Measurements from ENCODE around the gene GRIK4. TPM values are rescaled to one million over a fixed set of nuclear protein-coding genes. Genes with fewer than 3 reads are reported as not detected.

GRIK4 gene
- total RNA-seq, 1 experiment from 2014 or later, result 3.3 TPM

- TF ChIP-seq E2F5 (CRISPR knock-in tag; IDR thresholded peaks at IDR 0.05), result no peak
- no peak for TF ChIP-seq KAT7 (CRISPR knock-in tag; IDR thresholded peaks at IDR 0.05; ENCODE audit: borderline replicate concordance)
- no peak for TF ChIP-seq PRRX2 (CRISPR knock-in tag; IDR thresholded peaks at IDR 0.05)
- TF ChIP-seq GABPB1 (CRISPR knock-in tag; IDR thresholded peaks at IDR 0.05), result no peak
These were observed 59.9 kb downstream of the GRIK4 start (continued) for GRCh38 chr11:120571476-120571875.

GRCh38 chr11:120573756-120574354, 62.3 kb downstream of the GRIK4 start:
- peaks cover 3% of the 10 kb centered on the region; the same call in 1 of the 2 replicates for H3K9me3 Mint-ChIP-seq
- no peak for TF ChIP-seq ZNF423 (CRISPR knock-in tag; IDR thresholded peaks at IDR 0.05)
- TF ChIP-seq NFYB (CRISPR knock-in tag; conservative IDR thresholded peaks at IDR 0.05; ENCODE audit: low read depth), result no peak
- no peak for TF ChIP-seq STAT6 (CRISPR knock-in tag; conservative IDR thresholded peaks at IDR 0.05; ENCODE audit: low read depth)
- no peak for TF ChIP-seq ZBTB21 (CRISPR knock-in tag; IDR thresholded peaks at IDR 0.05; ENCODE audit: borderline replicate concordance)
- no peak for TF ChIP-seq ZSCAN18 (CRISPR knock-in tag; IDR thresholded peaks at IDR 0.05)
- TF ChIP-seq ZNF416 (CRISPR knock-in tag; IDR thresholded peaks at IDR 0.05), result no peak

GRCh38 chr11:120574876-120575275, 63.3 kb downstream of the GRIK4 start:
- H3K4me3 Mint-ChIP-seq, result no peak overlapping the region
- peaks cover 50% of the 10 kb centered on the region for H3K4me1 Mint-ChIP-seq
- 0 out of 2 replicates have a peak, but pooled peaks cover 4% of the 10 kb centered on the region for H3K36me3 Mint-ChIP-seq
- POLR2A ChIA-PET, result no interaction called here
- DNase-seq (ENCODE audit: low spot score), result no peak
- CTCF ChIA-PET, result interaction anchor here (0.9 kb wide), 1 partner anchor 11 kb away, joined by 4 read pairs; no protein-coding TSS in a partner anchor
- H3K27ac Mint-ChIP-seq, result no peak overlapping the region
- ATAC-seq, result no peak
- peaks cover 8% of the 10 kb centered on the region for H3K27me3 Mint-ChIP-seq (ENCODE audit: low read depth)
- peaks cover 3% of the 10 kb centered on the region; the same call in 1 of the 2 replicates for H3K9me3 Mint-ChIP-seq
- TF ChIP-seq ARID4B (CRISPR knock-in tag; IDR thresholded peaks at IDR 0.05; ENCODE audit: borderline replicate concordance) (no peak), ZNF121 (CRISPR knock-in tag; IDR thresholded peaks at IDR 0.05) (no peak), ZNF317 (CRISPR knock-in tag; IDR thresholded peaks at IDR 0.05; ENCODE audit: borderline replicate concordance, low read depth) (no peak), AR (CRISPR knock-in tag; IDR thresholded peaks at IDR 0.05) (no peak), SP1 (CRISPR knock-in tag; conservative IDR thresholded peaks at IDR 0.05) (no peak), MAX (CRISPR knock-in tag; IDR thresholded peaks at IDR 0.05) (no peak), ATF6 (CRISPR knock-in tag; IDR thresholded peaks at IDR 0.05) (no peak), MYBL2 (CRISPR knock-in tag; IDR thresholded peaks at IDR 0.05) (no peak)

More at GRCh38 chr11:120573756-120574354, 62.3 kb downstream of the GRIK4 start:
- 0 out of 2 replicates have a peak, but pooled peaks cover 4% of the 10 kb centered on the region for H3K36me3 Mint-ChIP-seq
- ATAC-seq (no peak), DNase-seq (ENCODE audit: low spot score) (peak; percentile 6)
- CTCF ChIA-PET, result no interaction called here
- POLR2A ChIA-PET, result no interaction called here
- H3K27ac Mint-ChIP-seq, result no peak overlapping the region
- peaks cover 59% of the 10 kb centered on the region for H3K4me1 Mint-ChIP-seq
- H3K27me3 Mint-ChIP-seq (ENCODE audit: low read depth), result peaks cover 6% of the 10 kb centered on the region
- H3K4me3 Mint-ChIP-seq, result no peak overlapping the region

All from WTC11 (cell line).